ENCODE measurements around the gene HAO2.
"Not testable (repeated sequence)": the region's sequence is repeated elsewhere in the genome, so short reads cannot be mapped to it uniquely, and the experiment has no call there.

Gene HAO2

DNA sequence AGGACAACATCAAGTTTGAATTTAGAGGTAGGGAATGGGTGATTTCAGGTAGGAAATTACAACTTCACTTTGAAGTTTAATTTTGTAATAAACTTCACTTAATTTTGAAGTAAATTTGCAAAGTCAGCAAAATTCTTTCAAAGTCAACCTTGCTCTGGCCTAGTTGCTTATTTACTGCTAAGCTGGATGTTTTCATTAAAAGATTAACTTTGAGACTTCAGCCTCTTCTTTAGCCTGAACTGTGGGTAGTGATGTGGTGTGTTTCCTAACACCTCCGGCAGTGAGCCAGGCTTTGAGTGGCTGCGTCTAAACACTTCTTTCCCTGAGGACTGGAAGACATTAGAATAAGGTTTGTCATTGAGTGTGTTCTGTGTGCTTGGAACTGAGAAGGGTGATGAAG is at the start of gene HAO2:
HAO2 (plus strand) TSS at position 232 of the 400 bp plus-strand sequence. CDS start 12,301 bp downstream, outside the sequence.
- DNase-seq: no peak

DNA sequence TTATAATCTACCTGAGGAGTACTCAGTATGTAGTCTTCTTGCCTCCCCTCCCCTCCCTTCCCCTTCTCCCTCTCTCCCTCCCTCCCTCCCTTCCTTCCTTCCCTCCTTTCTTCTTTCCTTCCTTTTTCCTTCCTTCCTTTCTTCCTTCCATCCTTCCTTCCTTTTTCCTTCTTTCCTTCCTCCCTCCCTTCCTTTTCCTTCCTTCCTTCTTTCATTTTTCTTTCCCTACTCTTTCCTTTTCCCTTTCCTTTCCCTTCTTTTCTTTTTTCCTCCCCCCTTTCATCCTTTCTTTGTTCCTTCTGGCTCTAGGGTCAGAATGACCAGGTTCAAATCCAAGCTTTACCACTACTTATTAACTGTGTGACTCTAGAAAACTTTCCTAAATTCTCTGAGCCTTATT is 48.5 kb upstream of the HAO2 start:
- no peak for DNase-seq

DNA sequence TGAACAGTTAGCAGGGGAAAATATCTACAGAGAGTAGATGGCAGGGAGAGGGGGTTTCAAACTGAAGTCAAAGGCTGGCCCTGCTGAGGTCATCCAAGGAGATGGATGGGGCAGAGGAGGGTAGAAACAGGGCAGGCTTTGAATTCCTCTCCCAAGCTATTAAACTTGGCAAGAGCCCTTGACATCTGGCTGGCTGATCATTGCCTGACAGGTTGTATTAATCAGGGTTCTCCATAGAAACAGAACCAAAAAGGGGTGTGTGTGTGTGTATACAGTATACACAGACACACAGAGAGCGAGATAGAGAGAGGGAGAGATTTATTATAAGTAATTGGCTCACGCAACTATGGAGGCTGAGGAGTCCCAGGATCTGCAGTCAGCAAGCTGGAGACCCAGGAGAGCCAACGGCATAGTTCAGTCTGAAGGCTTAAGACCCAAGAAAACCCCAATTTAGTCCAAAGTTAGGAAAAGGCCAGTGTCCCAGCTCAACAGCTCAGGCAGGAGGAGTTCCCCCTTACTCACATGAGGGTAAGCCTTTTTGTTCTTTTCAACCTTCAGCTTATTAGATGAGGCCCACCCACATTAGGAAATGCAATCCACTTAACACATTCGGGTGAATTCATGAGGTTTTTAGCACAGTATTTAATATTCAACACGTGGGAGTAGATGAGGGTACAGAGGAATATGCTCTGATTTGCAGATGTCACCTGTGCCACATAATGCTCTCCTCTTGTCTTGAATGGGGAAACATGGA is 46.7 kb upstream of the HAO2 start:
- DNase-seq: no peak

DNA sequence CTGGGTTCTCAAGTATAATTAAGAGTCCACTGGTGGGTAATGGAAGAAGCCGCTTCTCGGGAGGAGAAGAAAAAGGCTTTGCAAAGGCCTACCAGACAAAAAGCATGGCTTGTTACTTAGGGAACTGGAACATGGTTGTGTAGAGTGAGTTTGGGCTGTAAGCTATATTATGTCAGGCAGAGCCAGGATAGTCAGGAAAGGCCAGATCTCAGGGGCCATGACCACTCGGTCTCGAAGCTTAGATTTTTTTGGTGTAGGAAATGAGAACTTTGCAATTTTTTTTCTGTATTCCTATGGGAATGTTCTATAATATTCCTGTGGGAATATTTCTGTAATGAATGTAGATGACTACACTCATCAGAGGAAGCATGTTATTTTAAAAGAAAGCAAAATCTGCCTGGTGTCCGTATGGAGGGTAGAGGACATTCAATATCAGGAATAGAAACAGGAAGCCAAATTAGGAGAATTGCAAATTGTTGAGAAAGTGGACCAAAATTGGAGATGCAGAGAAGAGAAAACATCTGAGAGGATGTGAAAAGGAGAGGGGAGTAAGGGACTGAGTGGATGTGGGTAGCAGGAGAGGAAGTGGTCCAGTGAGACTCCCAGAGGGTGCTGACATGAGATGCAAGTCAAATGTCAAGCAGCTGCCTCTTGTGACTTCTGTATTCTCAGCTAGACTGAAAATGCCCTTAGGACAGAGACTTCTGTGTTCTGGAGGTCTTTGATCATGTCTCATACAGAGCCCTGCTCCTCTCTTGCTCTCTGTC is 45.2 kb upstream of the HAO2 start:
- peak; percentile 2 for DNase-seq

DNA sequence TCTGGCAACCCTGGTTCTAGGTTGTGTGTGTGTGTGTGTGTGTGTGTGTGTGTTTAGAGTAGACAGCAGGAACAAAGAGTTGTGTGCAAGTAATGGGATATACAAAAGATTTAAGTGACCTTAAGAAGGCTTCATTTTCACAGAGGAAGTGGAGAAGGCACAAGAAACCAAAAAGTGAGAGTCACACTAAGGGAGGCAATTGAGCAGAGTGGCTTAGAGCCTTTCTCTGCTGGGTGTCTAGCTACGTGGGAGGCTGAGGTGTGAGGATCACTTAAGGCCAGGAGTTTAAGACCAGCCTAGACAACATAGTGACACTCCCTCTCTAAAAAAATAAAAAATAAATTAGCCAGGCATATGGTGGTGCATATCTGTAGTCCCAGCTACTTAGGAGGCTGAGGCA is 44.4 kb upstream of the HAO2 start:
- no peak for DNase-seq

DNA sequence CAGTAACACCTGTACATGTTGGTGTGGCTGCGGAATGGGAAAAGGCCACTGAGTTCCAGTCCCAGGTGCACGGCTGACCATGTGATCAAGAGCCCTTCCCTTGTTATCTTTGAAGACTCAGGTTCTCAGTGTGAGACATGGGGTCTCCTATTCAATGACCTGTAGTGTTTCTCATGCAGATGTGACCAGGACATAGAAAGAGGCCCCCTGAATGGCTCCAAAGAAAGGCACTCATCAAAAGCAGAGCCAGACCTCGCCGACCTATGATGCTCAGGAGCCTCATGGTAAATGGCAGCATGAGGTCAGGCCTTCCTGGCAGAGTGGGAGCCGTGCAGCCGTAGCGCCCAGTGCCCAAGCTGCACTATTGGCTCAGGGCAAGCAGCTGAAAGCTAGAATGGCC is 42.3 kb upstream of the HAO2 start:
- DNase-seq: no peak

DNA sequence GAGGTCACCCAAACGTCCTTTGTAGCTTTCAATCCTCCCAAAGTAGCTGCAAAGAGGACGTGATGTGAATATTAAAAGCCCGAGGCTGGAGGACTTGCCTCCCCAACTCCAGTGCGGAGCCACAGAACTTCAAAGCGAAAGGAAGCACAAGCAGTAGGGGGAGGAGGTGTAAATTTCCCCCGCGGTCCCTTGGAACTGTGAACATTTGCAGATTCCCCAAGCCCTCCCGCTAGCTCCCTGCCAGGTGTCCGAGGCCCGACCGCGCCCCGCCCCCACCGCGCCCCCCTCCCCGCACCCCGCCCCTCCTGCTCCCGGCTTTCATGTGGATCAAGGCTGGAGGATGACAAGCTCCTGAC is 41.5 kb upstream of the HAO2 start:
- DNase-seq: peak; percentile 1

DNA sequence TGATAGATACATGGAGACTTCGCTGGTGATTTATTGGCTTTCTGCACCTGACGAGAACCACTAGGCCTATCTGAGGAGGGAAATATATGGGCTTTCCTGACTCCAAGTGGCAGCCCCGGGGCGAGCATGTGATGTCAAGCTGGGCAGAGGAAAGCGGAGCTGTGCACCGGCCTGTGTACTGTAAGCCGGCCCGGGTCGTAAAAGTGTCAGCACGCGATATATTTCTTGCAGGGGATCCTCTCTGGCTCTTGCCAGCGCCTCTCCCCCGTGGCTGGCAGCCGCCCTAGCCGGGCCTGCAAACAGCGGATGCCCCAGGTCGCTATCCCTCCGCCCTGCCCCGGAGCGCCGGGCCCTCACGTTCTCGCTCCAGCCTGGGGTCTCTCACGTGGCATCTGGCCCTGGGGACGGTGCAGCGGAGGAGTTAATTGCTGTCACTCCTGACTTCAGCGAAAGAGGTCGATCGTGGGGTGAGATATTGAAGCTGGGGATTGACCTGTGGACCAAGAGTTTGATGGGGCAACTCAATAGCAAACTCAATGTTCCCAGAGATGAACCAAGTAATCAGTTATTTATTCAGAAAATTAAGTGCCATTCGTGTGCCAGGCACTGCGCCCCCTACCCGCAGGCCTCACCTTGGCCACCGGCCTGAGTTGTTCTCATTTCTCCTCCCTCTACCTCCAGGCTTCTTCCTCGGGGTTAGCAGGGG is 41.0 kb upstream of the HAO2 start:
- DNase-seq: peak; percentile 44

DNA sequence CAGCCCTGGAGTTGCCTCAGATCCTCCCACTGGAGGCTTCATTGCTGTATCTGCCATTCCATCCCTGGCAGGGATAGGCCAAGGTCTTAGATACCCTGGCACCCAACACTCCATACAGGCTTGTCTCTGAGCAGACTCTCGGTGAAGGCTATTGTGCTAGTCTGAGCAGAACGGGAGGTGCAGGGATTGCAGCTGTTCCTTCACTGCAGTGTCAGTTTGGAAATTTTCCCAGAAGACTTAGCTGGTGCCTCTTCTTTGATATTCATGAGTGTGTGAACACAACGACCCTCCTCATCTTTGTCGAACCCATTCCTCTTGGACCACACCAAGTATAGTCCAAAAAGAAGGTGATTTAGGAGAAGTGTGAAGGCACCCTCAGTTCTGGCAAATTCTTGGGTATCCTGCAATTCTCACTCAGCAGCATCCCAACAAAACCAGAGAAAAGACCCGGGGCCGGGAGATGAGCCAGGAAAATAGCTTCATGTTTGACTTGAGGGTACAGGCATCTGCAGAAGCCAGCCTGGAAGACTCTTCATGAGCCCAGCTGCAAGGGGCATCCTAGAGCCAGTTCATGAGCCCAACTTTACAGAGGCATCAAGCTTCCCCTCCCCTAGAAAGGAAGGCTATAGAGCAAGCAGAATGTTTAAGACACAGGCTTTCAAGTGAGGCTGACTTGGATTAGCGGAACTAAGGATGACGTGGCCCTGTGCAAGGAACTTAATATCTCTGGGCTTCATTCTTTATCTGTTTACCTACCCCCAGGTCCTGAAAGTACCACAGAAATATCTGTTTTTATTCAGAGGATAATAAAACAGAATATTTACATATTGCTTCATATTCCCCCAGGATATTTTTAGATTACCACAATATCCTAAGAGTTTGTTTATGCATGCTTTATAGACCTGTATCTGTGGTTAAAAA is 38.8 kb upstream of the HAO2 start:
- DNase-seq: no peak

DNA sequence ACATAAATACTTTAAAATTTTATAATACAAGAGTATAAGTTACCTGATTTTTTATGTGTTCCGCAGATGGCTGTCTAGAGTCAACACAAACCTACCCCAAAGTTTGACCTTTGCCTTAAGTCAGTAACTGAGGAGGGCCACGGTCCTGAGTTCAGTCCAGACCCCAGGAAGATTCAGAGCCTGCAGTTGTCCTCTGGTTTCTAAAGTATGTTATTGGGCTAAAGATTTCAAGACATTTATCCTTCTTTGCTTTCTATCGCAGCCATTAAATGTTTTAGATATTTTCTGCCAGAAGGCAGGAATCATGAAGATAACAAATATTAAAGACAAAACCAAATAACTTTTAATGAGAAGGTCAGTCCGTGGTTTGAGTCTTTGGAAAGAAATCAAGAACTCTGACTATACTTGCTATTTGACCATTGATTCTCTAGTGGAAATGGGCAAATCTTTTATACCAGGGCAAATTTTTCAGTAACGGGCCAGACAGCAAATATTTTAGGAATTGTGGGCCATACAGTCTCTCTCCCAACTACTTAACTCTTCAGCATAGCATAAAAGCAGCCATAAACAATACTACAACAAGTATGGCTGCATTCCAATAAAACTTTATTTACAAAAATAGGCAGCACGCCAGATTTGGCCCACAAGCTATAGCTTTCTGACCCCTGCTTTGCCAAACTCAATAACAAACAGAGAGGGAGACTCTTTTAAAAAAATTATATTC is 38.0 kb upstream of the HAO2 start:
- DNase-seq: no peak

DNA sequence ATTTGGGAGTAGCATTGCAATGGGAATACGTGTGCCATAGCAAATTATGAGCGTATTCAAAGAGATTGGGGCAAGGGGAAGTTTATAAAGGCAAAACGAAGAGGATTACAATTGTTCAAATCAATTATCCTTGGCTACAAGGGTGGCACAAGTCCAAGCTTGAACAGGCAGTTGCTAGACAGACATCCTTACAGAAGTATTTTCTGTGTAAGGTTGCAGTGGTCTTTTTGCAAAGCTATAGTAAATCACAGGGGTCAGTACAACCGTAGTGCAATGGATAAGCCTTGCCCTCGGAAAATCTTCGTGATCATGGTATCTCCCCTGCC is 37.4 kb upstream of the HAO2 start:
- DNase-seq: no peak

DNA sequence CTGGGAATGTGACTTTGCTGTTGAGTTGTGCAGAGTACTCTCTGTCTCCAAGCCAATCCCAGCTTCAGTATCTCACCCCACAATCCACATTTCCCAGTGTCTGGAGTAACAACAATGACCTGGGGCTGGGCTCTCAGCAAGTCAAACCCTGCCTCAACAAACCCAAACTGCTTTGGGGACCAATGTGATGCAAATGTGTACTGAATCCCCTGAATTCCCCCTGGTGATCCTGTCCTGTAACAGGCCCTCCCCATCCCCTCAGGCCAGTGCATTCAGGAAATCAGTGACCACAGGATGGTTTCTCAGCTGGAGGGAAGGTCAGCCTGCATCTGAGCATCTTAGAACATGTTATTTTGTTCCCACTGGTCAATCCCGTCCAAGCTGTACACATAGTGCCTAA is 36.7 kb upstream of the HAO2 start:
- no peak for DNase-seq

DNA sequence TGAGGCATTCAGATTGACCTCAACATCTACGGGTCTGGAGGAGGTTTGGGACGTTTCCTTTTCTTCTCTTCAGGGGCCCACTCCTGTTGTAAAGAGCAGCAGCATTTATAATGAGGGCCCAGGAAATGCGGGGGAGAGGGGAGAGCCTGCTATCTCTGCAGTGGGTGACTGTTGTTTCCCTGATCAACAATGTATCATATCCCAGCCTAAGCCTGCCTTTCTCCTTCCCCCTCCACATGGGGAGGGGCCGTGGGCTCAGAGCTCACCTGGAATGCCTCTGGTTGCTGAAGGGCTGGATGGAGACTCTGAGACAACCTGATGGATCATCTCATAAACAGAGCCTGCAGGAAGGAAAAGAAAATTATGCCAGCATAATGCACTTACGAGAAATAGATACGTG is 36.0 kb upstream of the HAO2 start:
- DNase-seq: no peak

DNA sequence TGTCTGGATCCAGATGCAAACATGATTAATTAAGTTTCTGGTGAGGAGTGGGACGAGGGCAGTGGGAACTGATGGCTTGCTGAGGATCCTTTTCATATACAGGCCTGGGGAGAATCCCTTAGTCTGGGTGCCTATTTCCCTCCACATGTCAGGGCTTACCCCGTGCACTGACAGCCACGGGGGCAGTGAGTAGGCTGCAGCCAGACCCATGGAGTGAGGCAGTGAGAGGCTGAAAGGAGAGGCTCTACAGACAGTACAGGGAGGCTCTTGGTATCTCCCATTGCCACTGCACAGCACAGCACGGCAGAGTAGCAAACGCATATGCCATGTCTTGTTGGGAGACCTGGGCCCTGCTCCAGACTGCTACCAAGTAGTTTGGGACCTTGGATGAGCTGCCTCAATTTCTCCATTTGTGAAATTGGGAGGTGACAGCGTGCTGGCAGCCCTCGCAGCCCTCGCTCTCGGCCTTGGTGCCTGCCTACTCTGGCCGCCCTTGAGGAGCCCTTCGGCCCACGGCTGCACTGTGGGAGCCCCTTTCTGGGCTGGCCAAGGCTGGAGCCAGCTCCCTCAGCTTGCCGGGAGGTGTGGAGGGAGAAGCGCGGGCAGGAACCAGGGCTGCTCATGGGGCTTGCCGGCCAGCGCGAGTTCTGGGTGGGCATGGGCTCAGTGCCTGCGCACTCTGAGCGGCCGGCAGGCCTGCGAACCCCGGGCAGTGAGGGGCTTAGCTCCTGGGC is 35.3 kb upstream of the HAO2 start:
- no peak for DNase-seq

DNA sequence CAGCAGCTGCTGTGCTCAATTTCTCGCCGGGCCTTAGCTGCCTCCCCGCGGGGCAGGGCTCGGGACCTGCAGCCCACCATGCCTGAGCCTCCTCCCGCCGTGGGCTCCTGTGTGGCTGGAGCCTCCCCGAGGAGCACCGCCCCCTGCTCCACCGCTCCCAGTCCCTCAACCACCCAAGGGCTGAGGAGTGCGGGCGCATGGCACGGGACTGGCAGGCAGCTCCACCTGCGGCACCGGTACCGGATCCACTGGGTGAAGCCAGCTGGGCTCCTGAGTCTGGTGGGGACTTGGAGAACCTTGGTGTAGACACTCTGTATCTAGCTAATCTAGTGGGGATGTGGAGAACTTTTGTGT is 34.7 kb upstream of the HAO2 start:
- not testable (repeated sequence) for DNase-seq

DNA sequence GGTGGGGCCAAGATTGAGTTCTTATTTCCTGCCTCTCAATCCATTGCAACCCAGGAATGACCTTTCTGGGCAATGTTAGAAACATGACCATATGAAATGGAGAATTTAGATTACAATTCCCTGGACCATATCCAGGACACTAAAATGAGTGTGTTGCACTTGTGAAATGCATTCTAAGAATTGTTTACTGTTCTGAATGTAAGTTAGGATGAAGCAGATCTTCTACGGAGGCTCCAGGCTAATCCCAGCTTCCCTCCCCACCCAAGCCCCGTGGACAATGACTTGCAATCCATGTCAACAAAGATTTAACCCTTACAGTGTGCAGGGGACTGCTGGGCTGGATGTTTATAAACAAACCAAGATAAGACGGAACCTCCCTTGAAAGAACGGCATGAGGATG is 31.7 kb upstream of the HAO2 start:
- no peak for DNase-seq

DNA sequence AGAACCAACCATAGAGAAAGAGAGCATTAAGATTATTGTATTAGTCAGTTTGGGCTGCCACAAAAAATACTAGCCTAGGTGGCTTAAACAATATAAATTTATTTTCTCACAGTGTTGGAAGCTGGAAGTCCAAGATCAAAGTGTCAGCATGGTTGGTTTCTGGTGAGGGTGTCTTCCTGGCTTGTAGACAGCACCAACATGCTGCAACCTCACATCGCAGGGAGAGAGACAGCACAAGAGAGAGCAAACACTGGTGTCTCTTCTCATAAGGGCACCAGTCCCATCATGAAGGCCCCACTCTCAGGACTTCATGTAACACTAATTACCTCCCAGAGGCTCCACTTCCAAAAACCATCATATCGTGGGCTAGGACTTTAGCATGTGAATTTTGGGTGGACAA is 30.6 kb upstream of the HAO2 start:
- DNase-seq: no peak

DNA sequence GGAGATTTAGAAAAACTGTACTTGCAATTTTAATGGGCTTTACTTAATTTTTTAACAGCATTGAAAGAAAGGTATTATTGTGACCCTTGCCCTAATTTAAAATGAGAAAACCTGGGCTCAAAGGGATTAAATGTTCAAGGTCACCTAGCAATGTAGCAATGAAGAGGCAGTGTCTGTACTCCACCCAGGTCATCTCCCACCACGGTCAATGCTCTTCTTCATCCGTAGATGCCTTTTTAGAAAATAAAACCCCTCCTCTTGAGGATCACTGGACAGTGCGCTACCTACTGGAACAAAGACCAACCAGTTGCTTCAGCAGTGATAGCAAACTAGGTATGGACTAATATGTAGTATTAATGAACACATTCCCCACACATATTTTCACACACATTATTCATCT is 29.8 kb upstream of the HAO2 start:
- DNase-seq: no peak

DNA sequence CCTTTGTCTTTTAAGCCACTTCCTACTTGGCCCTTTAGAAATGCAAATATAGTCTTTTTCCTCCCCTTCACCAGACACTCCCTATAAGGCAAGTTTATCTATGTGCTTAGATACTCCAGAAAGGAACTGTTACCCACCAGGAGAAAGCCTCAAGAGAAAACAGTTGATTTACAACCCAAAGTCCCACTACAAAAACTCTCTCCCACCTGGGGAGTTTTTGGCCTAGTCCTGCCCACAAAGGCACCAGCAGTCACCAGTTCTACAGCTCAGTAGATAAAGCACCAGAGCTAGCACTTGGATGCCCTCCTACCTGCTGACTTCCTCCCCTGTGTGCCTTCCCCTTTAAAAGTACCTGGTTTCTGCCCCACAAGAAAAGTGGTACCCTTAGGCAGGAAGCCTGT is 27.7 kb upstream of the HAO2 start:
- no peak for DNase-seq

DNA sequence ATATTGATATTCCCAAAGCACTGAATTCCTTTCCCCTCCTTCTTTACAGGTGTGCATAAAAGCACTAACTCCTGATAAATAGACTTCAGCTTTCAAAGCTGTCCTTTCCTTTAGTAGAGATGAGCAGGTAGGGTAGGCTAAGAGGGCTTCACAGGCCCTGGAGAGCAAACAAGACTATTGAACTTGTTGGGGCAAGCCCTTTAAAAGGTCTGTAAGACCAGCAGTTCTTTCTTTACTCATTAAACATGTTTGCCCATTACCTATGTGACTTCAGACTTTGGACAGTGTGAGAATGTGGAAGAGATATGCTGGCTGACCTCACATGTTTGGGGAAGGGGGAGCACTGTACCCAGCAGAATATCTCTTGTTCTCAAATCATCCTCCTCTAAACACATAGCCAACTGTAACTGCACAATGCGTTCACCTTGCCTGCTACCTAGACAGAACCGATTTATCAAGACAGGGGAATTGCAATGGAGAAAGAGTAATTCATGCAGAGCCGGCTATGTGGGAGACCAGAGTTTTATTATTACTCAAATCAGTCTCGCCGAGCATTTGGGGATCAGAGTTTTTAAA is 27.1 kb upstream of the HAO2 start:
- DNase-seq: no peak

DNA sequence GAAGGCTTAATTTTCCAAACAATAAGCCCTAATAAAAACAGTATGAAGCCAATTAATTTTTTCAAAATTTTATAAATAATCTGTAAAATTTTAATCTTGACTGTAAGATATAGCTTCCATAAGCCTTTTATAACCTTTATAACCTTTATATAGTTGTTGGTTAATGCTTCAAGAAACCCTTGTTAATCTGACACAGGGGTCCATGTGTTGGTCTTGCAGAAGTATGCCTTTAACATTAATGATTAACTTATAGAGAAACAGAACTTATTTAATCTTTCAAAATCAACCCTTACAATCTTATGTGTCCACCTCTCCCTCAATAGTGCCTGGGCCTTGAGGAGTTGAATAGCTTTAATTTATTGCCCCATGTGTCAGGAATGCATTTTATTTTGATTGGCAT is 23.2 kb upstream of the HAO2 start:
- no peak for DNase-seq
